GM13977 (cell line): ENCODE measurements around the gene CDKN2D.
"Not testable (repeated sequence)": the region's sequence is repeated elsewhere in the genome, so short reads cannot be mapped to it uniquely, and the experiment has no call there.

Experiments
- DNase-seq: peaks from one replicate; pipeline ENCODE4 v3.0.0; 2012; ENCODE audit warnings: low spot score
- in situ Hi-C: fragments of 300-500 bp; cut with MboI; formaldehyde crosslinking; loops from one replicate; pipeline ENCODE4 v1.12.0; 2022; ENCODE audit warnings: low sequenced_read_pairs, low pct_unique_long_range_greater_than_20kb, mixed read lengths, inconsistent platforms; ENCODE audit not compliant: unreplicated experiment
- TF ChIP-seq, protein P1 (sequence below): IDR thresholded peaks from 2 replicates; pipeline ENCODE4 v1.5.1; 2012; ENCODE audit warnings: mild to moderate bottlenecking, control low read depth; ENCODE audit not compliant: insufficient read depth; ENCODE audit errors: extremely low read depth, missing control alignments

The CDKN2D gene

DNA sequence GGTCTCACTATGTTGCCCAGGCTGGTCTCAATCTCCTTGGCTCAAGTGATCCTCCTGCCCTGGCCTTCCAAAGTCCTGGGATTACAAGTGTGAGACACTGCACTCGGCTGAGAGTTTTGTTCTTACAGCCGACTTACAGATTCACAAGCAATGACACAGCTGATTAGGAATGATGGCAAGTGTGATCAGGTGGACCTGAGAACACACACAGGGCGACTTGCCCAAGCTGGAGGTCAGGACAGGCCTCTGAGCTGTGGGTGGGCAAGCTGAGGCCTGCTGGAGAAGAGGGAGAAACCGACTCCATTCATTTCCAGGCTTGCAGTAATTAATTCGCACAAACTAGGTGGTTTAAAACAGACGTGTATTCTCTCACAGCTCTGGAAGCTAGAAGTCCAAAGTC is 33.2 kb downstream of the CDKN2D start:
- in situ Hi-C loops: no loop called here
- TF ChIP-seq, protein P1, sequence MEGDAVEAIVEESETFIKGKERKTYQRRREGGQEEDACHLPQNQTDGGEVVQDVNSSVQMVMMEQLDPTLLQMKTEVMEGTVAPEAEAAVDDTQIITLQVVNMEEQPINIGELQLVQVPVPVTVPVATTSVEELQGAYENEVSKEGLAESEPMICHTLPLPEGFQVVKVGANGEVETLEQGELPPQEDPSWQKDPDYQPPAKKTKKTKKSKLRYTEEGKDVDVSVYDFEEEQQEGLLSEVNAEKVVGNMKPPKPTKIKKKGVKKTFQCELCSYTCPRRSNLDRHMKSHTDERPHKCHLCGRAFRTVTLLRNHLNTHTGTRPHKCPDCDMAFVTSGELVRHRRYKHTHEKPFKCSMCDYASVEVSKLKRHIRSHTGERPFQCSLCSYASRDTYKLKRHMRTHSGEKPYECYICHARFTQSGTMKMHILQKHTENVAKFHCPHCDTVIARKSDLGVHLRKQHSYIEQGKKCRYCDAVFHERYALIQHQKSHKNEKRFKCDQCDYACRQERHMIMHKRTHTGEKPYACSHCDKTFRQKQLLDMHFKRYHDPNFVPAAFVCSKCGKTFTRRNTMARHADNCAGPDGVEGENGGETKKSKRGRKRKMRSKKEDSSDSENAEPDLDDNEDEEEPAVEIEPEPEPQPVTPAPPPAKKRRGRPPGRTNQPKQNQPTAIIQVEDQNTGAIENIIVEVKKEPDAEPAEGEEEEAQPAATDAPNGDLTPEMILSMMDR: no peak

DNA sequence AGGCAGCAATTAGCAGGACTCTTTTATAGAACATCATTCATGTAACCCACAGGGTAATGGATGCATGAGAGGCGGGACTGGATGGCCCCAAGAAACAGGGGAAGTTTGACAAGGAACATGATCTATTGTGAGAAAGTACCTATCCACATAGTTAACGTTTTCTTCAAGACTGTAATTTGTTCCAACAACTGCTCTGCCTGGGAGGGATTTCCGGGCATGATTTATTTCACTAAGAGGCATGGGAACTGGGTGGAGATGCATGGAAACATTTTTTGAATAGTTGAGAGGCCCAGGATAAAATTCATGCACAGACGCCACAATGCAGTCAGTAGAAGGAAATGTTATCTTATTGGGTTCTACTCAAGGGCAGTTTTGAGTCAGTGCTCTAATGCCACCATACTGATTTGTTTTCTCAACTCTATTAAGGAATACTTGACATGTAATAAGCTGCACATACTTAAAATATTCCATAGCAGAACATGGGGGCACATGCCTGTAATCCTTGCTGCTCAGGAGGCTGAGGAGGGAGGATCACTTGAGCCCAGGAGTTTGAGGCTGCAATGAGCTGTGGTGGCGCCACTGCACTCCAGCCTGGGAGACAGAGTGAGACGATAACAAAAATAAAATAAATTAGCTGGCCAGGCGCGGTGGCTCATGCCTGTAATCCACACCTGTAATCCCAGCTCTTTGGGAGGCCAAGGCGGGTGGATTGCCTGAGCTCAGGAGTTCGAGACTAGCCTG is 35.0 kb downstream of the CDKN2D start:
- TF ChIP-seq, protein P1: no peak
- in situ Hi-C loops: no loop called here
- DNase-seq: no peak

More for the DNA sequence above, 33.2 kb downstream of the CDKN2D start:
- DNase-seq: no peak

DNA sequence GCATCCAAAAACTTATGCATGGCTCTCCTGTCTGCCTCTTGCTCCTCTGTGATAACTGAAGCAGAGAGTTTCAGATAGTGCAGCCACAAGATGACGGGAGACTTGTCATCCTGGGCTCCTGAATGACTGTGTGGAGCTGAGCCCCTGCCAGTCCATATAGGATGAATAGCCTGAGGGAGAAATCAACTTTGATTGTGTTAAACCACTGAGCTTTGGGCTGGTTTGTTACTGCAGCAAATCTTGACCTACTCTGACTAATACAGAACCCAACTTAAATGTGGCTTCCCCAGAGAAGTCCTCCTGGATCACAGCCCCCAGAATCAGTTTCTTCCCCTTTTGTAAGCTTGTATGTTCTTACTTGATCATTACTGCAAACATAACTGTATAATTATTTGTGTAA is 36.3 kb downstream of the CDKN2D start:
- TF ChIP-seq, protein P1: no peak
- DNase-seq: no peak
- in situ Hi-C loops: no loop called here

DNA sequence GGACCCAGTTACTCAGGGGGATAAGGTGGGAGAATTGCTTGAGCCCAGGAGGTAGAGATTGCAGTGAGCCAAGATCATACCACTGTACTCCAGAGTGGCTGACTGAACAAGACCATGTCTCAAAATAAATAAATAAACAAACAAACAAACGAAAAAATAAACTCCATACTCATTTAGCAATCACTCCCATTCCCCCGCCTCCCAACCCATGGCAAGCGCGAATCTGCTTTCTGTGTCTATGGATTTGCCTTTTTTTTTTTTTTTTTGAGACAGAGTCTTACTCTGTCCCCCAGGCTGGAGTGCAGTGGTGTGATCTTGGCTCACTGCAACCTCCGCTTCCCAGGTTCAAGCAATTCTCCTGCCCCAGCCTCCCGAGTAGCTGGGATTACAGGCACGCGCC is 41.9 kb downstream of the CDKN2D start:
- DNase-seq, in situ Hi-C loops: not testable (repeated sequence)

DNA sequence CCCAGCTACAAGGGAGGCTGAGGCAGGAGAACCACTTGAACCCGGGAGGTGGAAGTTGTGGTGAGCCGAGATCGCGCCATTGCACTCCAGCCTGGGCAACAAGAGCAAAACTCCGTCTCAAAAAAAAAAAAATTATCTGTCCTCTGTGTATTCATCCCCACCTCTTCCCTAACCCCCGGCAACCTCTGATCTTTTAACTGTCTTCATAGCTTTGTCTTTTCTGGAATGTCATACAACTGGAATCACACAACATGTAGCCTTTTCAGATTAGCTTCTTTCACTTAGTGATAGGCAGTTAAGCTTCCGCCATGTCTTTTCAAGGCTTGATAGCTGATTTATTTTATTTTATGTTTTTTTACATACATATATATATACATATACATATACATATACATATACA is 43.1 kb downstream of the CDKN2D start:
- no peak for DNase-seq
- TF ChIP-seq, protein P1: no peak
- in situ Hi-C loops: no loop called here

DNA sequence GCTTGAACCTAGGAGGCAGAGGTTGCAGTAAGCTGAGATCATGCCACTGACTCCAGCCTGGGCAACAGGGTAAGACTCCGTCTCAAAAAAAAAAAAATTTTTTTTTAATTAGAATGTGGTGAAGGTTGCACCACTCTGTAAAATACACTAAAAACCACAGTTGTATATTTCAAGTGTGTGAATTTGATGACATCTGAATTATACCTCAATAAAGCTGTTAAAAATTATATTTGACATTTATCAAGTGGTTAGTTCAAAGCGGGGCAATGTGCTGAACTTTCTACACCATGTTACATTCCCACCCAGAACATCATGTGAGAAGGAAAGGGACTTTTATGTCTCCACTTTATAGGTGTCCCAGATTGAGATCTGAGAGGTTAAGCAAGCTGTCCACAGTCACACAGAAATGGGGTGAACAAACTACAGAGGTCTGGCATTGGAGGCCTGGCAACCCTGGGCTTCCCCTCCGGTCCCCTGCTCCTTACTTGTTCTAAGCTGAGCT is 45.6 kb downstream of the CDKN2D start:
- TF ChIP-seq, protein P1: no peak
- DNase-seq: no peak
- in situ Hi-C loops: no loop called here

DNA sequence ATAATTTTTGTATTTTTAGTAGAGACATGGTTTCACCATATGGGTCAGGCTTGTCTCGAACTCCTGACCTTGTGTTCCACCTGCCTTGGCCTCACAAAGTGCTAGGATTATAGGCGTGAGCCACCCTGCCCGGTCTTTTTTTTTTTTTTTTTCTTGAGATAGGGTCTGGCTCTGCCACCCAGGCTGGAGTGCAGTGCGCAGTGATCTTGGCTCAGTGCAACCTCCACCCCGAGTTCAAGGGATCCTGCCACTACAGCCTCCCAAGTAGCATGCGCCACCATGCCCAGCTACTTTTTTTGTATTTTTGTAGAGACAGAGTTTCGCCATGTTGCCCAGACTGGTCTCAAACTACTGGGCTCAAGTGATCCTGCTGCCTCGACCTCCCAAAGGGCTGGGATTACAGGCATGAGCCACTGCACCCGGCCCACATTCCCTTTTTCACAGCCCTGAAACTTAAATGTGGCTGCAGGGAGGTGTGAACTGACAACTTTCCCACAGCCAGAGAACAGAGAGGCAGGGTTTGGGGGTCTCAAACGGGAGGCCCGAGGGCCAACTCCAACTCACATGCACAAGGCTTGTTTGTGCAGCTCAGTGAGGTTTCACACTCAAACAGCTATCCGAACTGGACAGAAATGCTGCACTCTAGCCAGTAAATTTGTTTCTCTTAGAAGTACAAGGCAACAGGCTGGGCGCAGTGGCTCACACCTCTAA is 47.2 kb downstream of the CDKN2D start:
- no peak for DNase-seq
- TF ChIP-seq, protein P1: no peak
- in situ Hi-C loops: no loop called here
